HEK293T (cell line): ENCODE measurements around the gene NOL4.

Experiments used
- BHLHE40 ChIP-seq: fragments of 450-650 bp; IDR thresholded peaks from 2 replicates; pipeline ENCODE4 v1.6.1; 2016; ENCODE audit warnings: mild to moderate bottlenecking, moderate library complexity, borderline replicate concordance
- CTBP1 ChIP-seq: fragments of 450-650 bp; IDR thresholded peaks from 2 replicates; pipeline ENCODE4 v1.6.1; 2016; ENCODE audit warnings: borderline replicate concordance
- ELF4 ChIP-seq: fragments of 450-650 bp; IDR thresholded peaks from 2 replicates; pipeline ENCODE4 v1.6.1; 2017; ENCODE audit warnings: antibody characterized with exemption
- FOXK2 ChIP-seq: fragments of 450-650 bp; IDR thresholded peaks from 2 replicates; pipeline ENCODE4 v1.6.1; 2016; ENCODE audit warnings: mild to moderate bottlenecking
- HDGF ChIP-seq: fragments of 450-650 bp; IDR thresholded peaks from 2 replicates; pipeline ENCODE4 v1.6.1; 2017; ENCODE audit warnings: antibody characterized with exemption, borderline replicate concordance
- L3MBTL2 ChIP-seq: fragments of 450-650 bp; conservative IDR thresholded peaks from 2 replicates; pipeline ENCODE4 v1.6.1; 2016; ENCODE audit warnings: mild to moderate bottlenecking
- NFRKB ChIP-seq: fragments of 450-650 bp; IDR thresholded peaks from 2 replicates; pipeline ENCODE4 v1.6.1; 2016; ENCODE audit warnings: mild to moderate bottlenecking, moderate library complexity
- SP1 ChIP-seq: fragments of 450-650 bp; IDR thresholded peaks from 2 replicates; pipeline ENCODE4 v1.6.1; 2017
- SUZ12 ChIP-seq: fragments of 450-650 bp; IDR thresholded peaks from 2 replicates; pipeline ENCODE4 v1.6.1; 2016; ENCODE audit warnings: mild to moderate bottlenecking
- TARDBP ChIP-seq: fragments of 450-650 bp; IDR thresholded peaks from 2 replicates; pipeline ENCODE4 v1.6.1; 2016

- TF ChIP-seq BHLHE40 = no peak
- TF ChIP-seq TARDBP = no peak
- no peak for TF ChIP-seq NFRKB
- TF ChIP-seq SP1 = no peak
- TF ChIP-seq FOXK2 = no peak
- peak; percentile 90 for TF ChIP-seq L3MBTL2
- no peak for TF ChIP-seq SUZ12
- no peak for TF ChIP-seq ELF4
- TF ChIP-seq HDGF = no peak
- peak; percentile 57 for TF ChIP-seq CTBP1
Measured at GRCh38 chr18:34224423-34225217, at the start of gene NOL4.
